Cardiac septum (tissue), 1 donor: Measurements from ENCODE around the gene TCP11. TPM values are rescaled to one million over a fixed set of nuclear protein-coding genes. Genes with fewer than 3 reads are reported as not detected.

ENCODE experiments used
- DNase-seq: peaks from one replicate; pipeline ENCODE4 v3.0.0-alpha.2; 2020; ENCODE audit warnings: low spot score
- intact Hi-C: fragments of 100-400 bp; cut with DNase I; formaldehyde crosslinking; loops from one replicate; pipeline ENCODE4 v1.14.0; 2022
- long read RNA-seq: library from polyadenylated mRNA; unstranded; transcript quantifications from one replicate; pipeline ENCODE4 v2.0.0, GENCODE V29; 2021
- total RNA-seq: library from RNA; stranded (reverse); fragmentation: NEBNext Ultra II Directional; extraction: Animal tissue kit (Norgen Biotek cat#: 25700); gene quantifications from one replicate; pipeline ENCODE4 v1.2.1, GENCODE V29; 2021
- donor health status: DM: no; HTN: no; CAD: no.

Gene TCP11
- total RNA-seq, result not detected
- long read RNA-seq, result 0 reads

GRCh38 chr6:35141007-35141655, at the start of gene TCP11:
TCP11 (minus strand) TSS chr6:35141339; CDS start chr6:35140870, 469 bp downstream.
- no peak for DNase-seq
- intact Hi-C loops, result loop anchor here (5.0 kb wide), 1 partner anchor 74 kb away; no protein-coding TSS in a partner anchor

- no peak for DNase-seq
- intact Hi-C loops, result no loop called here
Observed at GRCh38 chr6:35190306-35190705, 49.2 kb upstream of the TCP11 start.

DNA sequence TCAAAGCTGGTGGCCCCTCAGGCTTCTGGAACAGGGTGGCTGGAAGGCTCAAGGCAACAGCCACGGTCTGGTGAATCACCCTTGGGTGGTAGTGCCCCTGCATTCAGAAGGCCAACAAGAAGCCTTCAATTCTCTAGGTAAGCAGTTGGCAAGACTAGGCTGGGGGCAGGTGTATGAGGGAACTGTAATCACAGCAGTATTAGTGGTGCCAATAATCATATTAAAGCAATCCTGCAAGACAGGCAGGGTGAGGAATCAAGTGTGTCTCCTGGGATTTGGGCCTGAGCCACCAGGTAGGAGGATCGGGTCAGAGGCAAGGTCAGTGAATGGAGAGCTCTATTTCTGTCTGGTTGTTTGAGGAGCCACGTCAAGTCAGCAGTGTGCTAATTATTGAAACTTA, 47.7 kb upstream of the TCP11 start:
- intact Hi-C loops, result no loop called here
- peak; percentile 53 for DNase-seq

- intact Hi-C loops, result loop anchor here (1.0 kb wide), 1 partner anchor 52 kb away; no protein-coding TSS in a partner anchor
- no peak for DNase-seq
Observed at GRCh38 chr6:35186571-35186970, 45.4 kb upstream of the TCP11 start.

DNA sequence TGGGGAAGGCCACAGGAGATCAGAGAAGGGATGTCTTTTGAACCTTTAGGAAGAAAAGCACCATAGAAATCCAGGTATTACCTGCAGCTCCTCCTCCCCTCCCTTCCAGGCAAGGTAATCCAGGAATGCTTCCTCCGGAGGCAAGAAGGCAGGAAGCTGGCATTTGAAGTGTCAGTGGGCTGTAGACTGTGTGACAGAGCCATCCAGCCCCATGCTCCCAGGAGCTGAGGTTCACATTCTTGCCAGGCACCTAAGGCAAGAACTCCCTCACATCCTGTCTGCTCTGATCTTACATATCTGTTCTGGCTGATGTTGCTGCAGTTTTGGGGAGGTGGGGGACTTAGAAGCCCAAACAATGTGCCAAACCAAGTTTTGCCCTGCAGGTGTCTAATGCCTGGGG, 44.8 kb upstream of the TCP11 start:
- no peak for DNase-seq
- intact Hi-C loops, result loop anchor here (1.0 kb wide), 1 partner anchor 52 kb away; no protein-coding TSS in a partner anchor

GRCh38 chr6:35185302-35185681, 44.2 kb upstream of the TCP11 start:
- DNase-seq, result peak; percentile 87
- intact Hi-C loops, result no loop called here

DNA sequence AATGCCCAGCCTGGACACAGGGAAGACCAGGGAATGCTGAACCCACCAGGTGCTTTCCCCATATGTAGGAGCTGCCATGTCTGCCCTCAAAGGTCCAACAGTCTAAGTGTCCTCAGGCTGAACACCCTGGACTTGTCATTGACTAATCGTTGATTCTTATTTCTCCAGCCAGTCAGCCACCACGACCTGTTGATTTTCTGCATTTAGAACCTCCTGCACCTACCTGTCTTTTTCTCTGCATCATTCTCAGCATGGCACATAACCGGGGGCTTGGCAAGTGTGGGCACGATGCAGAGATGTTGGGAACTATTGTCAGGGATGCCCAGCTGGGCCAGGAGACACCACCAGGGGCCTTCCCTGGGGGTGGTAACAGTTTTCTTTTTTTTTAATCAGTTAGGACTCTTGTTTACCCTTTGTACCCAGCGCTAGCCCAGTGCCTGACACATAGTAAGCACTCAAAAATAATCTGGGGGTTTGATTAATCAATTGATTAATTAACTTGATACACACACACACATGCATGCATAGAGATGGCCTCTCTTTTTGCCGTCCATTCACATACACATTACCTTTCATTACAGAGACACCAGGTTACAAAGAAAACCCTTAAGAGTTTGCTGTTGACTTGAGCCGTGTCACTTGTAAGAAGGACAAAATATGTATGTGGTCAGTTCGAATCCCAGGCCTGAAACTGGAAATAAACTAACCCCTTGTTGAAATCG, 43.6 kb upstream of the TCP11 start:
- intact Hi-C loops, result no loop called here
- DNase-seq, result no peak

- no peak for DNase-seq
- intact Hi-C loops, result no loop called here
Observed at GRCh38 chr6:35183935-35184334, 42.8 kb upstream of the TCP11 start.

DNA sequence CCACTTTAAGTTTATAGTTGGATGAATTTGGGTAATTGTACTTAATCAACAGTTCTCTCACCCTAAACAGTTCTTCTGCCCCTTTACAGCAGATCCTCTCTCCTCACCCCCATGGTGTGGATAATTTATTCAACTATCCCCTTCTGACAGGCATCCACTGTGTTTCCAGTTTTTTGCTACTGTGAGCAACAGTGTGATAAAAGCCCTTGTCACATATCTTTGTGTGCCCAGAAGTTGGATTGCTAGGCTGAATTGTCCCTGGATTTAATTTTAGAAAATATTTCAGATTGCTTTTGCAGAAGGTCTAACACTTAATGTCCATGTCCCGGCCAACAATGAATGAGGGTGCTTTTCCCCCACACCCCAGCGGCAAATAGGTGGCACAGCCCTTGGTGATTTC, 42.1 kb upstream of the TCP11 start:
- intact Hi-C loops, result no loop called here
- no peak for DNase-seq

DNA sequence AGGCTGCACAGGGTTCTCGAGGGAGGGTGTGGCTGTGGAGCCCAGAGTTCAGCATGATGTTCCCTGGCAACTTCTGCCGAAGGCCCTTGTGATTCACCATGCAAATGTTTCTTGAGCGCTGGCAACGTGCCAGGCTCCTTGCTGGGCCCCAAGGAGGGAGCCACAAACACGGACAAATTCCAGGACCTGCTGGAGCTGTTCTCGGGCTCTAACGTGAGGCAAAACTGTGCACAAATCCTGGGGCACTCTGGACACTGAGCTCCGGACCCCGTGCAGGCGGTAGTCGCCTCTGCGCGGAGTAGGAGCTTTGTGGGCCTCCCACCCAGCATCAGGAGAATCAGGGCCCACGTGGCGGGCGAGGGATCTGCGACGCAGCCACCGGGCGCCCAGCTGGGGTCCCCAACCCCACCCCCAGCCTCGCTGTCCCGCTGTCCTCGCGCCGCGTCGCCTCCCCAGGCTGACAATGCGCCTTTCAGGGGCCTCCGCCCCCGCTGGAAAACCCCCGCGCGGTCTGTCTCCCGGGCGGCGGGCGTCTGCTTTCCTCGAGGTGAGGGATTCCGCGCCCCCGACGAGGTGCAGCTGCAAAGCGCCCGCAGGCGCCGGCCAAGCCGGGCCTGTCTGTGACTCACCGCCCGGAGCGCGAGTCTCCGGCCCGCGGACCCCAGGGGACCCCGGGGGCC, 40.9 kb upstream of the TCP11 start:
- no peak for DNase-seq
- intact Hi-C loops, result no loop called here

DNA sequence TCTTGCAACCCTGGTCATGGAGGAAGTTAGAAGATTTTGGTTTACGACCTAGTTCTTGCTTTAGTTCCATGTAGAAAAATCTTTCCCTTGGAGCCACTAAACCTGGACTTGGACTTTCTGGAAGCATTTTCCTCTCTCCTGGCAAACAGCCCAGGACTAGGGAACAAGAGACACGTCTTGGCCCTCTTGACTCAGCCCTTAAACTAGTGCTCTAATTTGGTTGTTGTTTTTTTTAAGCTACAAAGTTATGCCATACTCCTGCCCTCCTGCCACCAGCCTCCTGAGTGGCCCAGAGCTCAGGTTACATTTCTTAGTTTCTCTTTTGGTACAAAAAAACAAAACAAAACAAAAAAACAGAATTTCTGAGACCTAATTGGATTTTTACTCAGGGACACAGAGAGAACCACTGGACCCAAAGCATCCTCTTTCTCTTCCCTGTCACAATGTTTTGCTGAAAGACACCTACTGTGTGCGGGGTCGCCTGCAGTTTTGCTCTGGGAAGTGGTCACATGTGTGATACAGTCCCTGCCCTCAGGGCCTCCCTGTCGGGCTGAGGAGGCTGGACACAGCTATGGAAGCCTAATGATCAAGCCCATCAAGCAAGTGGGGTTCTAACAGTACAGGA, 40.3 kb upstream of the TCP11 start:
- no peak for DNase-seq
- intact Hi-C loops, result no loop called here

GRCh38 chr6:35179901-35180535, 38.9 kb upstream of the TCP11 start:
- DNase-seq, result no peak
- intact Hi-C loops, result no loop called here

- intact Hi-C loops, result no loop called here
- DNase-seq, result no peak
Observed at GRCh38 chr6:35178932-35179832, 38.0 kb upstream of the TCP11 start.

DNA sequence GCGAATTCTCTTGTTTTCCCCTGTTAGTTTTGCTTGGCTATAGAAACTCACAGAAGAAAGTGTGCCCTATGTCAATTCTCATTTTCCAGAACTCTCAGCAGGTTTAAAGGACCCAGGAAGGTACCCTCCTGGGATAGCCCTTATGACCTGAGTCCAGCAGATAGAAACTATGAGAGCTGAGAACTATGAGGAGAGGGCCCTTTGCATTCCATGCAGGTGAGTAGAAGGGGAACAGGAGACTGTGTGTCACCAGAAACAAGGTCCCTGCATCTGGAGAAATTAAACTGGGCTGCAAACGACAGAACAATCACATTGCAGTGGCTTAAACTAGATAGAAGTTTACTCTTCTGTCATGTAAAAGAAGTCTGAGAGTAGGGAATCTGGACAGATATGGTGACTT, 36.9 kb upstream of the TCP11 start:
- DNase-seq, result no peak
- intact Hi-C loops, result no loop called here

GRCh38 chr6:35177596-35177995, 36.5 kb upstream of the TCP11 start:
- DNase-seq, result no peak
- intact Hi-C loops, result no loop called here

DNA sequence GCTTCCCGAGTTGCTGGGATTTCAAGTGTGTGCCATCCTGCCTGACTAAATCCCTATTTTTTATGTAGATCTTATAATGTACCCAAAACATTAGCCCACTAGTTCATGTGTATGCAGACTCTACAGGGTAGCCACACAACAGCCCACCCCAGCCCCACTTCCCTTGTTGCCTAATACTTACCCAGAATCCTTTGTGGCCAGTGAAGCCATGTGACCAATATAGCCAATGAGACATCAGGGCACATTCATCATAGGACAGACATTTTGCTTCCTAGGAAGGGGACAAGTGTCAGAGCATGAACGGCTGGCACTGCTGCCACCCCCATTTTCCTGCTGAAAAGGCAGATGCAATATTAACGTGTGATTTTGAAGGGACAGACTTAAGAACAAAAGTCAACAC, 36.0 kb upstream of the TCP11 start:
- intact Hi-C loops, result no loop called here
- no peak for DNase-seq

DNA sequence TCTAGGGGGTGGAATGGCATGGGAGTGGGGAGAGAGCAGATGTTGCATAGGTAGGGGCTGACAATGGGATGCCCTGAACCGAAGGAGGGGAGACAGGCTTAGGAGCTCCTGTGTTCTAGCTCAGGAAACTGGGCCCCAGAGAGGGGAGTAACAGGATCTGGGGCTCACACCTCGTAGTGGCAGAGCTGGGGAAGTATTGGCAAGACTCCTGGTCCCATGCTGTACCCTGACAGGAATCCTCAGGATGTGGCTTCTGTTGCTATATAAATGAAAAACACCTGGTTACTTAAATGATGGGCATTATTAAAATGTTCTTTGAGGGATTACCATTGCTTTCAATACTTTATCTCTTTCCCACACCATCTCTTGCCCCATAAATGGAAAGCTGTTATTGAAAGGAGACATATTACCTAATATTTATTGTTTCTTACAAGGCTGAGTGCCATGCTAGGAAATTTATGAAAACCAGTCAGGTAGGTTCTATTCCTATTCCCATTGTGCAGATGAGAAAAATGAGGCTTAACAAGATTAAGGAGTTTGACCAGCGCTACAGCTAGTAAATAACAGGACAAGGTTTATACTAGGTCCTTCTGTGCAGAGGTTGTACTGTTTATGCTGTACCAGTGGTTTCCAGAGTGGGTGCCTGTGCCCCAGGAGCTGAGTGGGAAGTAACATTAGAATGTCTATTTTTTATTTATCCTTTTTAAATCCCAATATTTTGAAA, 35.3 kb upstream of the TCP11 start:
- no peak for DNase-seq
- intact Hi-C loops, result no loop called here

- intact Hi-C loops, result no loop called here
- no peak for DNase-seq
Observed at GRCh38 chr6:35174501-35174900, 33.4 kb upstream of the TCP11 start.
